Brain microvascular endothelial cell (primary cell): ENCODE measurements around the gene NFIX.

Source experiments
- DNase-seq: peaks from one replicate; pipeline ENCODE4 v3.0.0-alpha.2; 2020
- H3K27ac ChIP-seq: fragments of 250-450 bp; sonication (Bioruptor Pico); 2 replicates; pipeline ENCODE4 v1.5.1; 2020; ENCODE audit warnings: mild to moderate bottlenecking, moderate library complexity
- H3K27me3 ChIP-seq: fragments of 250-450 bp; sonication (Bioruptor Pico); replicated peaks from 2 replicates; pipeline ENCODE4 v1.5.1; 2020; ENCODE audit warnings: mild to moderate bottlenecking
- H3K36me3 ChIP-seq: fragments of 250-450 bp; sonication (Bioruptor Pico); replicated peaks from 2 replicates; pipeline ENCODE4 v1.5.1; 2020; ENCODE audit warnings: mild to moderate bottlenecking
- H3K4me3 ChIP-seq: 2 replicates; pipeline ENCODE4 v1.5.1; 2011; ENCODE audit warnings: low read depth, mild to moderate bottlenecking, control low read depth, low read length, moderate library complexity
- in situ Hi-C: cut with HindIII; loops from 2 replicates; pipeline ENCODE4 v1.10.0; 2017; ENCODE audit warnings: low sequenced_read_pairs, low pct_ligation_motif_present
- TF ChIP-seq, protein P1 (sequence below): IDR thresholded peaks from 2 replicates; pipeline ENCODE4 v1.5.1; 2011; ENCODE audit warnings: low read depth, mild to moderate bottlenecking, moderate library complexity, low read length, control low read depth, inconsistent platforms; ENCODE audit errors: missing control alignments

The NFIX gene

DNA sequence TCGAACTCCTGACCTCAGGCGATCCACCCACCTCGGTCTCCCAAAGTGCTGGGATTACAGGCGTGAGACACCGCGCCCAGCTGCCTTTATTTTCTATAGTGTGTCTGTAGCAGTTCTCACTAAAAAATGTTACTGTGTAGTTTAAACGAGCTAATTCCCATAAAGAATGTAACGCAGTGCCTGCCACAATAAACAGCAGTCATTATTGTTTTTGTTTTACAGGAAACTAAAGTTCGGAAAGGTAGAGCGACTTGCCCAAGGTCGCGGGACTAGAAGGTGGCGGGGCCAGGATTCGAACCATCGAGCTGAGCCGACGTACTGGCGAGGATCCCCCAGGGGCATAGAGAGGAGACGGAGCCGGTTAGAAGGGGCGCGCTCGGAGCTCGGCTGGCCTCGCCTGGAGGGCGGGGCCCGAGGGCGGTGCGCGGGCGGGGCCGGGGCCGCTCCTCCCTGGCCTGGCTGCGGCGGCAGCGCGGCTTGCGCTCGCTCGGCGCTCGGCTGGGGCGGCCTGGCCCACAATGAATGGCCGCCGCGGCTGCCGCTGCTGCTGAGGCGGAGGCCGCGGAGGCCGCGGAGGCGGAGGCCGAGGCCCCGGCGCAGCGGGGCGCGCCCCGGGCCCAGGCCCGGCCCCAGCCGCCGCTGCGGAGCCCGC is 122.6 kb downstream of the NFIX start, which contains the start of gene NACC1:
Gene NACC1, plus strand, starts transcription at position 493 of the 652 bp plus-strand sequence. CDS start 16,944 bp downstream, outside the sequence.
- Histone ChIP-seq H3K4me3 (peak within 1 kb of the TSS; percentile 98), H3K27me3 (no peaks in the 10 kb centered on the region), H3K36me3 (peaks cover 19% of the 10 kb centered on the region), H3K27ac (peak within 1 kb of the TSS; percentile 90)
- TF ChIP-seq, protein P1, sequence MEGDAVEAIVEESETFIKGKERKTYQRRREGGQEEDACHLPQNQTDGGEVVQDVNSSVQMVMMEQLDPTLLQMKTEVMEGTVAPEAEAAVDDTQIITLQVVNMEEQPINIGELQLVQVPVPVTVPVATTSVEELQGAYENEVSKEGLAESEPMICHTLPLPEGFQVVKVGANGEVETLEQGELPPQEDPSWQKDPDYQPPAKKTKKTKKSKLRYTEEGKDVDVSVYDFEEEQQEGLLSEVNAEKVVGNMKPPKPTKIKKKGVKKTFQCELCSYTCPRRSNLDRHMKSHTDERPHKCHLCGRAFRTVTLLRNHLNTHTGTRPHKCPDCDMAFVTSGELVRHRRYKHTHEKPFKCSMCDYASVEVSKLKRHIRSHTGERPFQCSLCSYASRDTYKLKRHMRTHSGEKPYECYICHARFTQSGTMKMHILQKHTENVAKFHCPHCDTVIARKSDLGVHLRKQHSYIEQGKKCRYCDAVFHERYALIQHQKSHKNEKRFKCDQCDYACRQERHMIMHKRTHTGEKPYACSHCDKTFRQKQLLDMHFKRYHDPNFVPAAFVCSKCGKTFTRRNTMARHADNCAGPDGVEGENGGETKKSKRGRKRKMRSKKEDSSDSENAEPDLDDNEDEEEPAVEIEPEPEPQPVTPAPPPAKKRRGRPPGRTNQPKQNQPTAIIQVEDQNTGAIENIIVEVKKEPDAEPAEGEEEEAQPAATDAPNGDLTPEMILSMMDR, result no peak
- in situ Hi-C loops, result no loop called here
- peak; percentile 80 for DNase-seq

DNA sequence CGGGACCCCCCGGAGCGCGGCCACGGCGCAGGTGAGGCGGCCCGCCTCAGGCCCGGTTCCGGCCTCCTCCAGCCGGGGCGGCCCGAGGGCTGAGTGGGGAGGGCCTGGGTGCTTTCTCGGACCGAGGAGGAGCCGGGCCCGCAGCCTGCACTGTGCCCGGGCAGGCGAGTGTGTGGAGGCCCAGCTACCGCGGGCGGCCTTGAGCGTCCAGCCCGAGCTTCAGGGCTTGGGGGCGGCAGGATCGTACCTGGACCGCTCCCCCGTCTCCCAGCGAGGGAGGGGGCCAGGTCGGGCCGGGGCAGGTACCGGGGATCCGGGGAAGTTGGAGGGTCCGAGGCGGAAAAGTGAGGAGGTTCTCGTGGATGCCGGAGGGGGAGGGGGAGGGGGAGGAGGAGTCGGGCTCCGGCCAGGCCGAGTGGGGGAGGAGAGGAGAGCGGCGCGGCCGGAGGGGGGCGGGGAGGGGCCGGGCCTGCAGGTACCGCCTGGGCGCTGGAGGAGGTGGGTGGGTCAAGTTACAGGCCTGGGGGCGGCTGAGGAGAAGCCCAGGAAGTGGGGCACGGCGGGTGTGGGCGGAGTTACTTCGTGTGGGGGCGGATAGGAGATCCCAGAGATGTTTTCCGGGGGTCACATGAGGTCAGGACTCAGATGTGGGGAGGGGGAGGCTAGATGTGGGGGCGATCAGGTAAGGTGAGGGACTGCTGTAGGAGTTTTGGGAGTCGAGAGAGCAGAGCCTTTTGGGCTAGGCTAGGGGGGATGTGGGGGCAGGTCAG is 123.3 kb downstream of the NFIX start:
- no peak for DNase-seq
- Histone ChIP-seq H3K27ac (peak overlapping the region; percentile 90), H3K36me3 (peaks cover 12% of the 10 kb centered on the region), H3K27me3 (no peaks in the 10 kb centered on the region), H3K4me3 (peak overlapping the region; percentile 90)
- TF ChIP-seq, protein P1, result no peak
- in situ Hi-C loops, result no loop called here

DNA sequence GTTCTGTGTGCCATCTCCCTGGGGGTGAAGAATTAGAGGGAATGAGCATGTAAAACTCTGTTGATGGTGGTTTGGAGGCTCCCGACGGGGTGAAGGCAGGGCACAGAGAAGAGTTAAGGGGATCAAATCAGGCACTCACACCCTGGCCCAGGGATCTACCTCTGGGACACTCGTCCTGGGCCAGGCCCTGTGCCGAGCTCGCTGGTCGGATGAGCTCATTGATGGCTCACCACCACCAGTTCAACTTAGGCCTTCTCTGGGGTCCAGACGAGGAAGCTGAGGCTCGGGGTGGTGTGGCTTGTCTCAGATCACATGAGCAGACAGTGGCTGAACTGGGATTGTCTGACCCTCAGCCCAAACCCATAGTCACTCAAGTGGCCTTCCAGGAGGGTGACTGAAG is 124.4 kb downstream of the NFIX start:
- H3K27me3 ChIP-seq, result no peaks in the 10 kb centered on the region
- no peak for DNase-seq
- H3K36me3 ChIP-seq, result peaks cover 7% of the 10 kb centered on the region
- H3K4me3 ChIP-seq, result peak overlapping the region; percentile 90
- TF ChIP-seq, protein P1, result no peak
- H3K27ac ChIP-seq, result peak overlapping the region; percentile 90
- in situ Hi-C loops, result no loop called here

DNA sequence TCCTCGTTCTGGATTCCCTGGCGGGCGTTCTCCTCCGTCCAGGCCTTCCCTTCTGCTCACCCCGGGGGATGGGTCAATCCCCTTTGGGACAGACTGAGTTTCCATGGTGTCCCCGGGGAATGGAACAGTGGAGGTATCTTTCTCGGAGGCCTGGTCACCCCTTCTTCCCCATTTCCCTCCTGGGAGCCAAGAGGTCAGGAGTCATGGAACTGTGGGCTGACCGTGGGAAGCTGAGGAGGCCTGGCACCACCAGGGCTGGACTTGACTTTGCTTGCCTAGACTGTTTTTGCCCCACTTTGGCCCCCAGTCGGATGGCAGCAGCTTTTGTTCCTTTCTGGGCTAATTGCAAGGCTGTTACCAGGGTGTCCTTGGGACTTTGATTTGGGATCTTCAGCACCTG is 124.8 kb downstream of the NFIX start:
- TF ChIP-seq, protein P1, result no peak
- H3K27me3 ChIP-seq, result no peaks in the 10 kb centered on the region
- no peak for DNase-seq
- in situ Hi-C loops, result no loop called here
- peak overlapping the region; percentile 90 for H3K4me3 ChIP-seq
- H3K36me3 ChIP-seq, result peaks cover 11% of the 10 kb centered on the region
- H3K27ac ChIP-seq, result peak overlapping the region; percentile 90

DNA sequence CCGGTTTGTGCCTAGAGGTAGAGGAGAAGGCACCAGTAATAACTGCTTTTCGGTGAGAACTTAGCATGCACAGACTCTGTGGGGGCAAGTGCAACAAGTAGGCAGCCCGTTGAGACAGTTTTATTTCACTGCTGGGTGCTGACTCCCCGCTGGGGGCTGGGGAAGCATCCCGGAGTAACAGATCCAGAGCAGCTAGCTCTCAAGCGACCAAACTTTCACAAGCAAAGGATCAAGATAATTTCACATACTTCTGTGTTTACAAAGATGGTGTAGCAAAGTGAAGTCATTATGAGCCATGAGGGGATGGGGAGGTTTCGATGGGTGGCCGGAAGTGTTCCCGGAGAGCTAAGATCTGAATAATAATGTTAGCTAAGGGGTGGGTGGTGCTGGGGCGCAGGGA is 125.5 kb downstream of the NFIX start:
- peak overlapping the region; percentile 90 for H3K27ac ChIP-seq
- TF ChIP-seq, protein P1, result no peak
- H3K36me3 ChIP-seq, result peaks cover 12% of the 10 kb centered on the region
- peak; percentile 84 for DNase-seq
- peak overlapping the region; percentile 27 for H3K4me3 ChIP-seq
- in situ Hi-C loops, result no loop called here
- no peaks in the 10 kb centered on the region for H3K27me3 ChIP-seq
